NCI-H1092 (cell line): ENCODE measurements around the gene RAF1.
"Not testable (repeated sequence)": the region's sequence is repeated elsewhere in the genome, so short reads cannot be mapped to it uniquely, and the experiment has no call there.

Experiments used
- DNase-seq: peaks from one replicate; lab custom pipeline; 2025; lab: John Stamatoyannopoulos, UW

The RAF1 gene

GRCh38 chr3:12558706-12559105 is 105.2 kb downstream of the RAF1 start:
- DNase-seq = no peak

DNA sequence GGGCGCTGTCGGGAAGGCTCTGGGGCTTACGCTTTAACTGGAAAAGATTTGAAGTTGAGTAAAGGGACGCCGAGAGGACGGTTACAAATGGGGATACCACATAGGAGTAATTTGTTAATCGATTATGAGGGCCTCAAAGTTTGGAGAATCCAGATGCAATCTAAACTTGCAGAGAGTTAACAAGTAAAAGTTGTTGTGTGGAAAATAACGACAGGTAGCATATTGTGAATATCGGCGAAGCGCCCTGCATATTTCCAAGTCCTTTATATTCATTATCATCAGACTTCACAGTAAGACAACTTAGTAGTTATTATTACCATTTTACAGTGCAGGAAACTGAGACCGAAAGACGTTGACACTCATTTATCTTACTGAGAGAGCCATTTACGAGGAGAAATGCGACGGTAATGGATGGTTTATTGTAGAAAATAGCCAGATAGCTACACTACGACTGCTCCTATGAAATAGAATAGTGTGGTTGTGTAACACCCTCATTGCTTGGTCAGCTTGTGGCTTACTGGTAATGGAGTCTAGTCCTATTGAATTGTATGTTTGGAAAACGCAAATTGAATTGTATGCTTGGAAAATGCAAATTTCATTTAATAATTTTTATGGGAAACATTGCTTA is 106.3 kb downstream of the RAF1 start:
- DNase-seq = no peak

- peak; percentile 78 for DNase-seq
Measured at GRCh38 chr3:12556690-12557472, 107.0 kb downstream of the RAF1 start, which contains the start of gene MKRN2. Gene MKRN2, plus strand, starts transcription at chr3:12557087. Its CDS starts 64 bp downstream, at chr3:12557151.

GRCh38 chr3:12556314-12556689 is 107.6 kb downstream of the RAF1 start:
- DNase-seq = no peak

DNA sequence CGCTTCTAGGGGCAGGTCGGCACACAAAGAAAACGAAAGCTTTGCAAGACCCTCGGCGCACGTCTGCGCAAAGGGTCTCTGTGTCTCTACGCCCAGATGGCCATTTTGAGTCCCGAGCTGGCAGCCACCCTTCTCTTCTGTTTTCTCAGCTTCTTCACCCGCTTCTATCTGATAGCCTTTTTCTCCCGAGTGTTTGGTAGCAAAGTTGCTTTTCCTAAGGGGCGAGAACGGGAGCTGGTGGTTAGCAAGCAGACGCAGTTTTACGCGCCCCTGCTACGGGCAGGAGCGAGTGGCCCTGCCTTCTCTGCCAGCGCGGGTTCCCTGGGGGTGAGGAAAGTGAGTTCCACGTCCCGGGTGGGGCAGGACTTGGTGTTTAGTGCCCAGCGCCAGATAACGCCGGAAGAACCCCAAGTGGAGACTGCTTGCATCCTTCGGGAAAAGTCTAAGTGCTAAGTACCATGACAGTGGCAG is 110.0 kb downstream of the RAF1 start:
- DNase-seq = peak; percentile 63

DNA sequence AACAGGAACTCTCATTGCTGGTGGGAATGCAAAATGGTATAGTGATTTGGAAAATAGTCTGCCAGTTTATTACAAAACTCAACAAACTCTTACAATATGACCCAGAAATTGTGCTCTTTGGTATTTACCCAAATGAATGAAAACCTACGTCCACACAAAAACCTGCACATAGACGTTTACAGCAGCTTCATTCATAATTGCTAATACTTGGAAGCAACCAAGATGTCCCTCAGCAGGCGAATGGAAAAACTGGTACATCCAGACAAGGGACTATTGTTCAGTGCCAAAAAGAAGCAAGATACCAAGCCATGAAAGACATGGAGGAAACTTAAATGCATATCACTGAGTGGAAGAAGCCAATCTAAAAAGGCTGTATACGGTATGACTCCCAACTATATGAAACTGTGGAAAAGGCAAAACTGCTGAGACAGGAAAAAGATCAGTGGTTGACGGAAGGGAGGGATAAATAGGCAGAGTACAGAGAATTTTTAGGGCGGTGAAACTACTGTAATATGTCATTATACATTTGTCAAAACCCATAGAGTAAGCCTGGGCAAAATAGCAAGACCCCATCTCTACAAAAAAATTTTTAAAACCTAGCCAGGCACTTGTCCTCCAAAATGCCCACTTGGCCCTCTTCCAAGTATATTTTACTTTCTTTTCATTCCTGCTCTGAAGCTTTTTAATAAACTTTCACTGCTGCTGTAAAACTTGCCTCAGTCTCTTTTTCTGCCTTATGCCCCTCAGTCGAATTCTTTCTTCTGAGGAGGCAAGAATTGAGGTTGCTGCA is 113.8 kb downstream of the RAF1 start:
- DNase-seq = no peak

GRCh38 chr3:12545473-12545791 is 118.5 kb downstream of the RAF1 start, which contains the start of gene MKRN2OS:
Gene MKRN2OS, minus strand, starts transcription at chr3:12545499. Its CDS starts 35 bp downstream, at chr3:12545464.
- no peak for DNase-seq

- no peak for DNase-seq
Measured at GRCh38 chr3:12544652-12545472, 119.1 kb downstream of the RAF1 start.

DNA sequence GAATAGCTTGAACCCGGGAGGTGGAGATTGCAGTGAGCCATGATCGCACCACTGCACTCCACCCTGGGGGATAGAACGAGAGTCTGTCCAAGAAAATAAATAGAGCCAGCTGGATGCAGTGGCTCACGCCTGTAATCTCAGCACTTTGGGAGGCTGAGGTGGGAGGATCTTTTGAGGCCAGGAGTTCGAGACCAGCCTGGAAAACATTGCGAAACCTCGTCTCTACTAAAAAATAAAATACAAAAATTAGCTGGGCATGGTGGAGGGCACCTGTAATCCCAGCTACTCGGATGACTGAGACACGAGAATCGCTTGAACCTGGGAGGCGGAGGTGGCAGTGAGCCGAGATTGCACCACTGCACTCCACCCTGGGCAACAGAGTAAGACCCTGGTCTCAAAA is 120.4 kb downstream of the RAF1 start:
- DNase-seq = not testable (repeated sequence)

GRCh38 chr3:12541625-12542024 is 122.3 kb downstream of the RAF1 start:
- DNase-seq = no peak

DNA sequence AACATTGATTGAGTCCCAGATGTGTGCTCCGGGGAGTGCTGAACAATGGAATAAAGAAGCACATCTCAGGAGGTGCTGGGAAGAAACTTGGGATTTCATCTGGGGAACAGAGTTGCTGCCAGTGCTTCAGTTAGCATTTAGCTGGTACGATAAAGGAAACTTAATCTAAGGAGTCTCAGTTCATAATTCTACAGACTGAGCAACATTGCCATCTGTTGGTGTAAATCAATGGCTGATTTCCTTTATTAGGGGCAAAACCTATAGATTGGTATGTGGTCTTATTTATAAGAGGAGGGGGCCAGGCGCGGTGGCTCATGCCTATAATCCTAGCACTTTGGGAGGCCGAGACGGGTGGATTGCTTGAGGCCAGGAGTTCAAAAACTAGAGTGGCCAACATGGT is 127.5 kb downstream of the RAF1 start:
- DNase-seq = no peak
